ENCODE results near the gene KLF8.

DNA sequence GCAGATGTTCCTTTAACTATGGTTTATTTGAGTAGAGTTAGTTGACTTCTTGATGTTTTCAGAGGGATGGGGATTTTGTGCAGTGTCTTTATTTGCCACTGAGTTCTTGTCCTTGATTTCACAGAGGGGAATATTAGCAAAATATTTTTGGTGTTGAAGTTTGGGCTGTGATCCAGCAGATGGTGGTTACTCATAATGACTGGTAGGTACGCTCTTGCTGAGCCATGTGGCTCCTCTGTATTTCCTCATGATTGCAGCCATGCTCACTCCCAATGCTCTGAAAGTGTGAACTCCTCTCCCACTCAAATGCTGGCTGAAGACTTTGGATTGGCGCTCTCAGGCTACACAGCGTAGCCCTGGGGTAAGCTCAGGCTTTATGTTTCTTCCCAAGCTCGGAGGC, 77.7 kb downstream of the KLF8 start:
- TF ChIP-seq CTCF (IDR thresholded peaks at IDR 0.05) = no peak
- no peak for TF ChIP-seq ZFX (IDR thresholded peaks at IDR 0.05; ENCODE audit: borderline replicate concordance)
